ENCODE measurements around the gene HIVEP3. TPM values are rescaled to one million over a fixed set of nuclear protein-coding genes. Genes with fewer than 3 reads are reported as not detected.

Gene HIVEP3
- total RNA-seq, 1 experiment from 2014 or later: 1.4 TPM

DNA sequence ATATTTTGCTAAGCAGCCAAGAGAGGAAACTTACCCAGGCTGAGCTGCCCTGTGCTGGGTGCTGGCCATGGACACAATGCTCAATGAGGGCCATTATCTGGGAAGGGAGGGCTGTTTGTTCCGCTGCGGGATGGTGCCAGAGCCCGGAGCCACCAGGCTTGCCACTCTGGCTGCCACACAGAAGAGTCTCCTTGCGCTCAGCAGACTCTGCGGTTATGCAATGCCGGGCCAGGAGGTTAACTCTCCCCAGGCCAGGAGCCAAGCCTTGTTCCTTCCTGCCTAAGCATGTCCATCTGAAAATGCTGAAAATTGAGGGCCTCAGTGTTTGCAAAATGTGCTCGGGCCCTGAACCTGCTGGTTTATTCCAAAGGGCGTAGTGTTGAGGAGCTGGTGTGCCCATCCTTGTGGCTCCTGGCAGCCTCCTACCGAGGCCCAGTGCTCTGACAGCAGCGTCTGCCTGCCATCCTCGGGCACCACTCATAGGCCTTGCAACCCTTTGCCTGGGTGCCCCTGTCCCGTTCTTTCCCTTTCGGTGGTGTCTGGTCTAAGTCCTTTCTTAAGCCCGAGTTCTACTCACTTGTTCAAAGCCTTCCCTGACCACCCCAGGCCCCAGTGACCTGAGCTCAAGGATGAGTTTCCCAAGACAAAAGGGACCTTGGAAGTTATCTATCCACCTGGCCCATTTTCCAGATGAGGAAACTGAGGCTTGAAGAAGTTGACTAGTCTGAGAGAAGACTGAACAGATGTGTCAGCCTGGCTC lies 300.5 kb downstream of the HIVEP3 start:
- Histone ChIP-seq H3K9me3 (ENCODE audit: control insufficient read depth, low read depth, low read length) (no peaks in the 10 kb centered on the region), H2BK12ac (ENCODE audit: insufficient read length, low read depth, low read length) (no peak overlapping the region), H4K91ac (ENCODE audit: insufficient read length, low read depth, low read length) (no peak overlapping the region), H2AFZ (ENCODE audit: low read length) (no peak overlapping the region), H3K56ac (ENCODE audit: insufficient read length, low read depth, low read length) (no peak overlapping the region), H4K20me1 (ENCODE audit: control insufficient read depth, insufficient read depth, insufficient read length) (no peaks in the 10 kb centered on the region), H2BK5ac (ENCODE audit: insufficient read length, low read length) (no peak overlapping the region), H2AK5ac (ENCODE audit: insufficient read length, low read length) (no peak overlapping the region), H3K4ac (ENCODE audit: low read depth, low read length) (no peak overlapping the region), H2BK120ac (ENCODE audit: low read depth, low read length, poor library complexity, severe bottlenecking) (no peak overlapping the region), H3T11ph (ENCODE audit: low read length) (no peak overlapping the region), H3K18ac (ENCODE audit: insufficient read length, low read depth, low read length) (no peak overlapping the region), H4K8ac (replicated peaks; ENCODE audit: insufficient read length, low read depth, low read length) (no peak overlapping the region), H3K79me1 (ENCODE audit: insufficient read depth, low read depth, low read length, poor library complexity, severe bottlenecking) (no peaks in the 10 kb centered on the region), H3K9ac (ENCODE audit: extremely low read depth, insufficient read length, low read length) (no peak overlapping the region), H2BK15ac (ENCODE audit: low read depth, low read length) (no peak overlapping the region), H3K79me2 (ENCODE audit: insufficient read depth, low read length) (no peaks in the 10 kb centered on the region), H3K4me2 (ENCODE audit: insufficient read depth, insufficient read length, low read length) (no peak overlapping the region), H3K23ac (ENCODE audit: insufficient read length, low read depth, low read length) (no peak overlapping the region), H3K4me1 (ENCODE audit: insufficient read depth, low read length) (peaks cover 4% of the 10 kb centered on the region; the same call in 1 of the 2 replicates), H3K27ac (ENCODE audit: insufficient read length, low read depth, low read length) (no peak overlapping the region), H3K14ac (ENCODE audit: insufficient read depth, low read length) (peak overlapping the region; percentile 31; the same call in 1 of the 2 replicates), H3K23me2 (ENCODE audit: insufficient read length, low read depth, low read length, poor library complexity, severe bottlenecking) (no peaks in the 10 kb centered on the region), H2BK20ac (ENCODE audit: low read depth, low read length, poor library complexity, severe bottlenecking) (no peak overlapping the region), H3K27me3 (ENCODE audit: insufficient read depth, low read length) (no peaks in the 10 kb centered on the region), H4K5ac (ENCODE audit: insufficient read length, low read depth, low read length) (no peak overlapping the region)
- Mint-ChIP-seq H3K36me3 (ENCODE audit: insufficient read depth in 1 of 3, low read depth in 3 of 3) (no peaks in the 10 kb centered on the region), H3K27me3 (ENCODE audit: low read depth) (no peaks in the 10 kb centered on the region), H3K9me3 (no peaks in the 10 kb centered on the region), H3K4me1 (peaks cover 26 to 29% of the 10 kb centered on the region in 2 experiments), H3K27ac (no peak overlapping the region), H3K4me3 (no peak overlapping the region)
- TF ChIP-seq CTCF (conservative IDR thresholded peaks at IDR 0.05): no peak
- WGBS (ENCODE audit: extremely low coverage, insufficient read length, low lambda C conversion rate): no CpG with 5 or more reads among the region's 14 CpGs
- no peak for DNase-seq

Measured in H9 (cell line).